ENCODE results near the gene ZBTB38.

DNA sequence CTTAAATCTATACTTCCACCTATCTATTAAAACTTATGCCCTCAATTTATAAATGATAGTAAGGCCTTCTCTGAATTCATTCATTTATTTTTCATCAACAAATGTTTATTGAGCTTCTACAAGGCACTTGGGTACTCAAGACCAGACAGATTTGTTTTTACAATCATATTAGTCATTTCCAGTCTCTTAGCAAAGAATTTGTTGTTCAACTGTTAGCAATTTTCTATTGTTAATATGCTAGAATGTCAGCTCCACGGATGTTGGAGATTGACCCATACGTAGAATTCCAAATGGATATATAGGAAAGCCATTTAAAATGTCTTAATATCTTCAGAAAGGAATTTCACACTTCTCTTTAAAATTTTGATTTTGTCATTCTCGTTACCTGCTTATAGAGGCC lies 36.7 kb downstream of the ZBTB38 start:
- no peak for TF ChIP-seq POLR2A (IDR thresholded peaks at IDR 0.05)
- TF ChIP-seq, protein P1, sequence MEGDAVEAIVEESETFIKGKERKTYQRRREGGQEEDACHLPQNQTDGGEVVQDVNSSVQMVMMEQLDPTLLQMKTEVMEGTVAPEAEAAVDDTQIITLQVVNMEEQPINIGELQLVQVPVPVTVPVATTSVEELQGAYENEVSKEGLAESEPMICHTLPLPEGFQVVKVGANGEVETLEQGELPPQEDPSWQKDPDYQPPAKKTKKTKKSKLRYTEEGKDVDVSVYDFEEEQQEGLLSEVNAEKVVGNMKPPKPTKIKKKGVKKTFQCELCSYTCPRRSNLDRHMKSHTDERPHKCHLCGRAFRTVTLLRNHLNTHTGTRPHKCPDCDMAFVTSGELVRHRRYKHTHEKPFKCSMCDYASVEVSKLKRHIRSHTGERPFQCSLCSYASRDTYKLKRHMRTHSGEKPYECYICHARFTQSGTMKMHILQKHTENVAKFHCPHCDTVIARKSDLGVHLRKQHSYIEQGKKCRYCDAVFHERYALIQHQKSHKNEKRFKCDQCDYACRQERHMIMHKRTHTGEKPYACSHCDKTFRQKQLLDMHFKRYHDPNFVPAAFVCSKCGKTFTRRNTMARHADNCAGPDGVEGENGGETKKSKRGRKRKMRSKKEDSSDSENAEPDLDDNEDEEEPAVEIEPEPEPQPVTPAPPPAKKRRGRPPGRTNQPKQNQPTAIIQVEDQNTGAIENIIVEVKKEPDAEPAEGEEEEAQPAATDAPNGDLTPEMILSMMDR (IDR thresholded peaks at IDR 0.05) = no peak
